LNCAP (cell line): Measurements from ENCODE around the gene PRX.

Experiments used
- TF ChIP-seq, protein P1 (sequence below): fragments of 450-650 bp; IDR thresholded peaks from 2 replicates; pipeline ENCODE4 v1.5.1; 2017; ENCODE audit warnings: mild to moderate bottlenecking

The PRX gene

DNA sequence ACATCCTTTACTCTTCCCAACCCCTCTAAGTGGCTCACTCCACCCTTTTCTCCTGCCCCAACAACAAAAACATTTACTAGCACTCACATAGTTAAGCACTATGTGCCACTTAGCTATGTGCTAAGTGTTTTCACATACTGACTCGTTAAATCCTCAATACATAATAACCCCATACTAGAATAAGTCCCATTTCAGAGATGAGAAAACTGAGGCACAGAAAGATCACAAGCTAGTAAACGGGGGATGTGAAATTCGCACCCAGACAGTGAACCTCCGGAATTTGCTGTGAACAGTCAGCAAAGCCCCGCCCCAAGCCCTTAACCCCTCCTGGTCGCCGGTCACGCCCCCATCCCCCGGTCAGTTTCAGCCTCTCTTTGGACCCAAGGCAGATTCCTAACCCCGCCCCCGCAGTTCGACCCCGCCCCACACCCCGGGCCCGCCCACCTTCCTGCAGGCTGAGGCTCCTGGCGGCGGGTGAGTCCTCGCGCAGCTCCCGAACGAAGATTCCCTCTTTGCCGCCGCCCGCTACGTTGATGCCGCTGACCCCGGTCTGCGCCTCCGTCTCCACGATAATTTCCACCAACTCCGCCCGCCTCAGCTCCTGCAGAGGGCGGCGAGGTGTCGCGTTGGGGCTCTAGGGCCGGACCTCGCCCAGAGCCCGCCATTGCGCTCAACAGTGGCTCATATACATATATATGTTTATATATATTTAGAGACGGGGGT, 9.8 kb downstream of the PRX start:
- TF ChIP-seq, protein P1, sequence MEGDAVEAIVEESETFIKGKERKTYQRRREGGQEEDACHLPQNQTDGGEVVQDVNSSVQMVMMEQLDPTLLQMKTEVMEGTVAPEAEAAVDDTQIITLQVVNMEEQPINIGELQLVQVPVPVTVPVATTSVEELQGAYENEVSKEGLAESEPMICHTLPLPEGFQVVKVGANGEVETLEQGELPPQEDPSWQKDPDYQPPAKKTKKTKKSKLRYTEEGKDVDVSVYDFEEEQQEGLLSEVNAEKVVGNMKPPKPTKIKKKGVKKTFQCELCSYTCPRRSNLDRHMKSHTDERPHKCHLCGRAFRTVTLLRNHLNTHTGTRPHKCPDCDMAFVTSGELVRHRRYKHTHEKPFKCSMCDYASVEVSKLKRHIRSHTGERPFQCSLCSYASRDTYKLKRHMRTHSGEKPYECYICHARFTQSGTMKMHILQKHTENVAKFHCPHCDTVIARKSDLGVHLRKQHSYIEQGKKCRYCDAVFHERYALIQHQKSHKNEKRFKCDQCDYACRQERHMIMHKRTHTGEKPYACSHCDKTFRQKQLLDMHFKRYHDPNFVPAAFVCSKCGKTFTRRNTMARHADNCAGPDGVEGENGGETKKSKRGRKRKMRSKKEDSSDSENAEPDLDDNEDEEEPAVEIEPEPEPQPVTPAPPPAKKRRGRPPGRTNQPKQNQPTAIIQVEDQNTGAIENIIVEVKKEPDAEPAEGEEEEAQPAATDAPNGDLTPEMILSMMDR, result no peak

DNA sequence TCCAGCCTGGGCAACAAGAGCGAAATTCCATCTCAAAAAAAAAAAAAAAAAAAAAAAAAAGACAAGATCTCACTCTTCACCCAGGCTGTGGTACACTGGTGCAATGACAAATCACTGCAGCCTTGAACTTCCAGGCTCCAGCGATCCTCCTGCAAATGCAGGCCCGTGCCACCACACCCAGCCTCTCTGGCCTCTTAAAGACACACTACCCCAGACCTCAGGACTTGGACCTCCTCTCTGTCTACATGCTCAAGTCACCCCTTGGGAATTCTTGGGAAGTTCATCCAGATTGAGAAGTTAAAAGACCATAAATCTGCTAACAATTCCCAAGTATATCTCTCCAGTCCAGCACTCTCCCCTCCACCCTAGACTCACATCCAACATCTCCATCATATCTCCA, 12.6 kb downstream of the PRX start:
- TF ChIP-seq, protein P1, result no peak

DNA sequence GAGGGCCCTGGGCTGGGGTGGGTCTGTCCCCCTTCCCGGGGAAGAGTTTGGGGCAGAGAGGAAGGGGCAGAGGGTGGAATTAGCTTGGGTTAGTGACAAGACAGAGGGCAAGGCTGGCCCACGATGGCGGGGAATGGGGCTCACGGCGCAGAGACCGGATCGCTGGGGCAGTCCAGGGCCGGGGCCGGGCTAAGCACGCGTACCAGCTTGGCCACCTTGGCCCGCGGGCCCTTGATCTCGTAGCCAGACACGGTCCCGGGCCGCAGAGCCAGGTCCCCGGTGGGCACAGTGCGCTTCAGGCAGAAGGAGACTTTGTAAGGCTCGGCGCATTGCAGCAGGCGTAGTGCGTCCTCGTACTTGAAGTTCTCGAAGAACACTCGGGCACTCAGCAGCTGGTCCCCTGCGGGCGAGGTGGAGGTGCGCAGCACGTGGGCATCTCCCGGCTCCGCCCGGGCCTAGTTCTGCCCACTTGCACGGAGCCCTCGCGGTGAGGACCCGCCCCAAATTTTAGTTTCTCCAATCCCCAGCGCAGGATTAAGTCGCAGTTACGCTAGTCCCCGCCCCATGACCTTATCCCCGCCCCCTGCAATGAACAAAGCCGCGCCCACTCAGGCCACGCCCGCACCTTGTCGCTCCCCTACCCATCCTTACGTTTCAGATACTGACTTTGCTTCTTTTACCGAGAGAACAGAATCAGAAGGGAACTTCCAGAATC, 14.6 kb downstream of the PRX start:
- TF ChIP-seq, protein P1, result no peak

DNA sequence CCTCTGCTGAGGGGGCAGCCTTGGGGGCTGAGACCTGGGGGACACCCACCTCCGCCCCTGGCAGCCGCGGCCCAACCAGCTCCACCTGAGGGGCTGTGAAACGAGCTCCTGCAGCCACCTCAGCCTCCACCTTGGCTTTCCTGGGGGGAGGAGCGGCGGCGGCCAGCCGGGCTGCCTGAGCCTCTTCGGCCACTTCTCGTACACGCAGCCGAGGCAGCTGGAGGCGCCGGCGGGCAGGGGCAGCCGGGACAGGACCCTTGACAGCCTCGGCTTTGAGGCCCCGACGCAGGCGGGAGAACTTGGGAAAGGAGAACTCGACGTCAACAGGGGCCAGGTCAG, 15.6 kb downstream of the PRX start:
- TF ChIP-seq, protein P1, result no peak

DNA sequence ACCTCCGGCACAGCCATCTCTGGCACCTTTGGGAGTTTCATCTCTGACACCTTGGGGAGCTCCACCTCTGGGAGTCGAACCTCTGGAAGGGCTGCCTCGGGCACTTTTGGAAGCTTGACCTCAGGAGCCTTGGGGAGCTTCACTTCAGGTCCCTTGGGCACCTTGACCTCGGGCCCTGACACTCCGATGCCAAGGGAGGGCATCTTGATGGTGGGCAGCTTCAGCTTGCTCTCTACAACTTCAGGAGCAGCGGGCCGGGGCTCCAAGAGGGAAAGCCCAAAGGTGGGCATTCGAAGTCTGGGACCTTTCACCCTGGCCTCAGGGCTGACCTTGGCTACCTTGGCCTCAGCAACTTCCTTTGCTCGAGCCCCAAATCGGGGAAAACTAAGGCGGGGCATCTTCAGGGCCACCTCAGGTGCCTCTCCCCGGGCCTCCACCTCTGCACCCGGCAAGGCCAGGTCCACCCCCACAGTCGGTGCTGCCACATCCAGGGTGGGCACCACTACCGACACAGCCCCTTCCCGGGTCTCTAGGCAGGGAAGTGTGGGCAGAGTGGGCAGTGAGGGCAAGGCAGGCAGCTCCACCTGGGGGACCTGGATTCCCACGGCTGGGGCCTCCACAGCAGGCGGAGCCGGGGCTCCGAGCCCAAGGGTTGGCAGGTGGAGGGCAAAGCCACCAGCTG, 16.2 kb downstream of the PRX start:
- TF ChIP-seq, protein P1, result no peak

DNA sequence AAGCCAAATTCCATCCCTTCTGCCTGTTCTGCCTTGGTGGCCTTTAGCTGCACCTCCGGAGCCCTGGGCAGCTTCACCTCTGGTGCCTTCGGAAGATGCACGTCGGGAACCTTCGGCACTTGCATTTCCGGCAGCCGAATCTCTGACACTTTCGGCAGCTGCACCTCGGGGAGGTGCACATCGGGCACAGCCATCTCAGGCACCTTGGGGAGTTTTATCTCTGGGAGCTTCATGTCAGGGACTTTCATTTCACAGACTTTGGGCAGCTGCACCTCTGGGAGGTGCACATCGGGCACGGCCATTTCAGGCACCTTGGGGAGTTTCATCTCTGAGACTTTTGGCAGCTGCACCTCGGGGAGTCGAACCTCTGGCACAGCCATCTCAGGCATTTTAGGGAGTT, 17.2 kb downstream of the PRX start:
- TF ChIP-seq, protein P1, result no peak

DNA sequence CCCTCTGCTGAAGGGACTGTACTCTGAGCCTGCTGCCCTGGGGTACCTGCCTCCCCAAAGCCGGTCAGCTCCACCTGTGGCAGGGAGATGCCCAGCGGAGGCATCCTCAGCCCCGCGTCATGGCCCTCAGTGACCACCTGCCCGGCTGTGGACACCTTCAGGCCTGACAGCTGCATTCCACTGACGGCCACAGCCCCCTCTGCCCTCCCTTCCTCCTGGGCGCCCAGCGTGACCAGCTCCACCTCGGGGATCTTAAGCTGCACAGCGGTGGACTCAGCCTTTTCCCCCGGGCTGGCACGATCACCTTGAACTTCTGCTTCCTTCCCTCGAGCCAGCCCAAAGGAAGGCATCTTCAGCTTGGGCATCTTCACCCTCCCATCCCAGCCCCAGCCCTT, 18.4 kb downstream of the PRX start:
- TF ChIP-seq, protein P1, result no peak
